IPS-18c (cell line): Measurements from ENCODE around the gene PRELID3B.

Source experiments
- H3K4me3 ChIP-seq: 2 replicates; pipeline ENCODE4 v1.7.0; 2013; ENCODE audit warnings: low read depth, mild to moderate bottlenecking, low read length, moderate library complexity; ENCODE audit not compliant: insufficient read depth
- H3K9me3 ChIP-seq: one replicate; pipeline ENCODE4 v1.6.1; 2013; ENCODE audit warnings: mild to moderate bottlenecking, low read length, moderate library complexity; ENCODE audit not compliant: control insufficient read depth, insufficient read depth

Gene PRELID3B

DNA sequence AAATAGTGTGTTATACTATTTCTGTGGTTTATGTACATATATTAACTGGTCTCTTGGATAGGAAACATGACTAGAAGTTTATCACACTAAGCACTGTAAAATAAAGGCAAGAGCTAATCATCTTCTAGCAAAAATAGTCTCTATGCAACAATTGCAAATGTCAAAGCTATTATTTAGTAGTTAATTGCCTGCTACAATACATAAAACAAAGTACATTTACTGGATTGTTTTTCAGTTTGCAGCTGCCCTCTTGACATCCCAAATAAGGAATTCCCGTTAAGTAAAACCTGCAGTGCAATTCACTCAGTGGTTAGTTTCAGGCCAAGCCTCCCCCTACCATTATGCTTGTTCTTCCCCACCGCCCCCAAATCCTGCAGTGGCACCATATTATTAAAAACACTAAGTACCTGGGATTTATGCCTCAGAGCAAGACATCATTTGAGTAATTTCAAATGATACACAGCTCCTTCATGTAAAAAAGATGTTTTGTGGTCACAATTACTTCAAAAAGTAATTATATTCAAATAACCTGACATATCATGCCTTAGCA, 8.9 kb downstream of the PRELID3B start:
- Histone ChIP-seq H3K4me3 (no peak overlapping the region), H3K9me3 (no peaks in the 10 kb centered on the region)

- Histone ChIP-seq H3K4me3 (peak overlapping the region; percentile 69; the same call in 1 of the 2 replicates), H3K9me3 (no peaks in the 10 kb centered on the region)
Measured at GRCh38 chr20:59033093-59033492, 9.5 kb downstream of the PRELID3B start.

DNA sequence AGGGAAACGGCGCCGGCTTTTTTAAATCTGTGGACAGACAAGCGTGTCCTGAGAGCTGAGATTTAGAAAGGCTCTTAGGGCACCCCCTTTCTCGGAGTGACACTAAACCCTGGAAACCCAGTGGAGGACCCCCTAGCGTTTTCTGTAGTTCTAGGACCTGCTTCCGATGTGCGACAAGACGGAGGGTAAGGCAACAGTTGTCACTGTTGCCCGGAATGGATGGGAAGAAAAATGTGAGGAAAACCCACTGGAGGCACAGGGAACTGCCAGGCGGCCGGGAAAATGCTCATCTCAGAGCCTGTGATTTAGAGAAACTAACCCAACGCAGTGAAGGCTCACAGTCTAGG, 9.9 kb downstream of the PRELID3B start:
- H3K4me3 ChIP-seq, result peak overlapping the region; percentile 69
- no peaks in the 10 kb centered on the region for H3K9me3 ChIP-seq

GRCh38 chr20:59032023-59032712, 10.4 kb downstream of the PRELID3B start, which contains the start of gene ATP5F1E:
ATP5F1E (minus strand) TSS chr20:59032335; CDS start chr20:59032251, 84 bp downstream.
- Histone ChIP-seq H3K4me3 (peak within 1 kb of the TSS; percentile 96), H3K9me3 (no peaks in the 10 kb centered on the region)

- Histone ChIP-seq H3K4me3 (peak overlapping the region; percentile 96), H3K9me3 (no peaks in the 10 kb centered on the region)
Measured at GRCh38 chr20:59031564-59032022, 11.0 kb downstream of the PRELID3B start.

GRCh38 chr20:59030911-59031563, 11.5 kb downstream of the PRELID3B start:
- no peaks in the 10 kb centered on the region for H3K9me3 ChIP-seq
- H3K4me3 ChIP-seq, result peak overlapping the region; percentile 96

DNA sequence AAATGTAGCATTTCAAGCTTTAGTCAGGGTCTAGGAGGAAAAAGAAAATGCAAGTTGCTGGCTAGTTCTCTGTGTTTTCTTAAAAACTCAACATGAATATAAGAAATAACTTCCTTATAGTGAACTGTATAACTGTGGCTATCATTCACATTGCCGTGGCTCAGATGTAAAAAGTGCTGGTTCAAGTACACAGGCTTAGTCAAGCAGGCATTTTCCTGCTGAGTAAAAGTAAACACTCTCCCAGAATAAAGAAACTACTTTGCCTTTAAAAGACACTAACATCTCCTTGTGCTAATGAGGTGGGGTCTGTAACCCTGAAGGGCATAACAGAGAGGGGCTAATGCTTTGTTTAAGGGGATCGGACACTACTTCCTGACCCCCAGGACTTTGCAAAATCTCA, 13.8 kb downstream of the PRELID3B start:
- no peak overlapping the region for H3K4me3 ChIP-seq
- no peaks in the 10 kb centered on the region for H3K9me3 ChIP-seq

- no peaks in the 10 kb centered on the region for H3K9me3 ChIP-seq
- no peak overlapping the region for H3K4me3 ChIP-seq
Measured at GRCh38 chr20:59027741-59028320, 14.8 kb downstream of the PRELID3B start.

- Histone ChIP-seq H3K4me3 (no peak overlapping the region), H3K9me3 (no peaks in the 10 kb centered on the region)
Measured at GRCh38 chr20:59026904-59027740, 15.5 kb downstream of the PRELID3B start.

- H3K9me3 ChIP-seq, result no peaks in the 10 kb centered on the region
- H3K4me3 ChIP-seq, result no peak overlapping the region
Measured at GRCh38 chr20:59025511-59025910, 17.1 kb downstream of the PRELID3B start.

GRCh38 chr20:59025086-59025485, 17.5 kb downstream of the PRELID3B start:
- Histone ChIP-seq H3K9me3 (no peaks in the 10 kb centered on the region), H3K4me3 (no peak overlapping the region)

GRCh38 chr20:59024111-59024530, 18.5 kb downstream of the PRELID3B start:
- Histone ChIP-seq H3K4me3 (no peak overlapping the region), H3K9me3 (no peaks in the 10 kb centered on the region)

DNA sequence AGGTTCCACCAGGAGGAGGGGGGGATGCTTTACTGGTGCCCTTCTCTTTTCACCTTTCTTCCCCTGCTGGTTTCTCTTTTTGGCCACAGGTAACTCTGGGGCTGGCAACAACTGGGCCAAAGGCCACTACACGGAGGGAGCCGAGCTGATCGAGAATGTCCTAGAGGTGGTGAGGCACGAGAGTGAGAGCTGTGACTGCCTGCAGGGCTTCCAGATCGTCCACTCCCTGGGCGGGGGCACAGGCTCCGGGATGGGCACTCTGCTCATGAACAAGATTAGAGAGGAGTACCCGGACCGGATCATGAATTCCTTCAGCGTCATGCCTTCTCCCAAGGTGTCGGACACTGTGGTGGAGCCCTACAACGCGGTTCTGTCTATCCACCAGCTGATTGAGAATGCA, 19.0 kb downstream of the PRELID3B start:
- no peak overlapping the region for H3K4me3 ChIP-seq
- H3K9me3 ChIP-seq, result no peaks in the 10 kb centered on the region

- no peak overlapping the region for H3K4me3 ChIP-seq
Measured at GRCh38 chr20:59022754-59023153, 19.8 kb downstream of the PRELID3B start.

DNA sequence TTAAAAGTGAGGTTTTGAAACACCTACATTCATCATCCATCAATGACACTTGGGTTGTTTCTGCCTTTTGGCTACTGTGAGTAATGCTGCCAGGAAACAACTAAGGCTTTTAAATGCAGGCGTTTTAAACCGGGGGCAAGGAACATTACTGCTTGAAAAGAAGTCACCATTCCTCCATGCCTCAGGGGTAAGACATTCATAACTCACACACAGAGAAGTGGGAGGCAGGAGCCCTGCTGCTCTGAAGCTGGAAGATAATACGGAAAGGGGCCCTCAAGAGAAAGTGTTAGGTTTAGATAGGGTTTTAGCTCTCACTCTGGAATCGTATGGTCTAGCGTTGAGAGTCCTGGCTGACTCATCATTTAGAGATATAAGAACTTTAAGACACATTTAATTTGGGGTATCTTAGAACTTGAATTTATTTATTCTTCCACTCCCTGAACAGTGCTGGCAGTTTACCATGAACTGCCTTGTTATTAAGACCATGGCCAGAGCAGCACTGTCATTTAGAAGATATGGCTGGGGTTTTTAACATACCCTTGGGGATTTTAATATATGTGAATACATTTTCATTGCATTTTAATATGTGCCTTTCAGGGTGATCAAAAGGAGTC, 21.5 kb downstream of the PRELID3B start:
- Histone ChIP-seq H3K9me3 (no peaks in the 10 kb centered on the region), H3K4me3 (no peak overlapping the region)

More at GRCh38 chr20:59022754-59023153, 19.8 kb downstream of the PRELID3B start:
- no peaks in the 10 kb centered on the region for H3K9me3 ChIP-seq

- Histone ChIP-seq H3K4me3 (no peak within 1 kb of the TSS), H3K9me3 (no peaks in the 10 kb centered on the region)
Measured at GRCh38 chr20:59019217-59019616, 23.4 kb downstream of the PRELID3B start, which contains the start of gene TUBB1. TUBB1 (plus strand) TSS chr20:59019429; CDS start chr20:59019523, 94 bp downstream.

DNA sequence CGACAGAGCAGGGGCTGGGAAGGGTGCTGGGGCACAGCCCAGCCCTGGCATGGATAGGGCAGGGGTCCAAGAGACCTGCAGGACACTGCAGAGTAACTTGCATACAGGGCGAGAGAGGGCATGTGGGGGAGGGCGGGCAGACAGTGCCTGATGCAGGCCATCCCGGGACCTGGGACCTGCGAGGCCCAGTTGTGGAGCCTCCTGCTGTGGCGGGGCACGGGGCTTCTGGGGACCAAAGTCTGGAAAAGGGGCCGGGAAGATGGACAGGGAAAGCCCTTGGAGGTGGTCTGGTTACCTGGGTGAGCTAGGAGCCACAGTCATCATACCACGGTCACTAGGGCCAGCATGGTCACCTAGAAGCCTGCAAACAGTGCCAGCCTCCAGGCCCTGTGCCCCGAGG, 23.8 kb downstream of the PRELID3B start:
- no peak overlapping the region for H3K4me3 ChIP-seq
- no peaks in the 10 kb centered on the region for H3K9me3 ChIP-seq
